HG02623 (cell line): ENCODE results near the gene IL31RA.
"Not testable (repeated sequence)": the region's sequence is repeated elsewhere in the genome, so short reads cannot be mapped to it uniquely, and the experiment has no call there.

Experiments used
- ATAC-seq: cut with Tn5 transposase; IDR thresholded peaks from one replicate; pipeline ENCODE4 v1.9.1; 2021; ENCODE audit warnings: moderate library complexity; ENCODE audit not compliant: unreplicated experiment

The IL31RA gene

GRCh38 chr5:55850839-55851674 lies at the start of gene IL31RA:
TSS of gene IL31RA (plus strand) at chr5:55851357. CDS start at chr5:55851571, 214 bp downstream.
- no peak for ATAC-seq

- ATAC-seq, result not testable (repeated sequence)
Observed at GRCh38 chr5:55808814-55809213, 42.3 kb upstream of the IL31RA start.

- ATAC-seq, result not testable (repeated sequence)
Observed at GRCh38 chr5:55815939-55816338, 35.2 kb upstream of the IL31RA start.

GRCh38 chr5:55816342-55816741 lies 34.8 kb upstream of the IL31RA start:
- no peak for ATAC-seq

- ATAC-seq, result no peak
Observed at GRCh38 chr5:55817030-55817429, 34.1 kb upstream of the IL31RA start.

GRCh38 chr5:55820488-55820887 lies 30.7 kb upstream of the IL31RA start:
- ATAC-seq, result no peak

GRCh38 chr5:55821731-55822512 lies 29.2 kb upstream of the IL31RA start:
- no peak for ATAC-seq

GRCh38 chr5:55823151-55823796 lies 27.9 kb upstream of the IL31RA start:
- no peak for ATAC-seq

- no peak for ATAC-seq
Observed at GRCh38 chr5:55829956-55830355, 21.2 kb upstream of the IL31RA start.

GRCh38 chr5:55832446-55832845 lies 18.7 kb upstream of the IL31RA start:
- ATAC-seq, result no peak

GRCh38 chr5:55836191-55836590 lies 15.0 kb upstream of the IL31RA start:
- no peak for ATAC-seq

- ATAC-seq, result no peak
Observed at GRCh38 chr5:55841976-55842375, 9.2 kb upstream of the IL31RA start.

- no peak for ATAC-seq
Observed at GRCh38 chr5:55847837-55848236, 3.3 kb upstream of the IL31RA start.

- ATAC-seq, result no peak
Observed at GRCh38 chr5:55848783-55849182, 2.4 kb upstream of the IL31RA start.

- no peak for ATAC-seq
Observed at GRCh38 chr5:55851675-55851979, 470 bp downstream of the IL31RA start.

- no peak for ATAC-seq
Observed at GRCh38 chr5:55852503-55852902, 1.3 kb downstream of the IL31RA start.

- ATAC-seq, result no peak
Observed at GRCh38 chr5:55853041-55853670, 2.0 kb downstream of the IL31RA start.

- no peak for ATAC-seq
Observed at GRCh38 chr5:55853818-55854217, 2.7 kb downstream of the IL31RA start.

- no peak for ATAC-seq
Observed at GRCh38 chr5:55855509-55855908, 4.4 kb downstream of the IL31RA start.

- ATAC-seq, result no peak
Observed at GRCh38 chr5:55856516-55857246, 5.5 kb downstream of the IL31RA start.

- ATAC-seq, result no peak
Observed at GRCh38 chr5:55857247-55857640, 6.1 kb downstream of the IL31RA start.
